Left ventricle myocardium inferior (tissue), 1 donor: ENCODE data around the gene TTYH2. TPM values are rescaled to one million over a fixed set of nuclear protein-coding genes. Genes with fewer than 3 reads are reported as not detected.

Experiments
- DNase-seq: peaks from one replicate; pipeline ENCODE4 v3.0.0-alpha.2; 2020
- H3K27ac ChIP-seq: fragments of 200-600 bp; replicated peaks from 2 replicates; pipeline ENCODE4 v1.8.0; 2021
- H3K27me3 ChIP-seq: fragments of 200-600 bp; 2 replicates; pipeline ENCODE4 v1.8.0; 2021; ENCODE audit warnings: low read depth
- H3K36me3 ChIP-seq: fragments of 200-600 bp; 2 replicates; pipeline ENCODE4 v1.8.0; 2021
- H3K4me1 ChIP-seq: fragments of 200-600 bp; 2 replicates; pipeline ENCODE4 v1.8.0; 2021
- H3K4me3 ChIP-seq: fragments of 200-600 bp; 2 replicates; pipeline ENCODE4 v1.8.0; 2021; ENCODE audit warnings: mild to moderate bottlenecking, moderate library complexity
- H3K9me3 ChIP-seq: fragments of 200-600 bp; replicated peaks from 2 replicates; pipeline ENCODE4 v1.8.0; 2021
- CTCF ChIP-seq: fragments of 200-600 bp; IDR thresholded peaks from 2 replicates; pipeline ENCODE4 v1.8.0; 2021; ENCODE audit warnings: antibody characterized with exemption, mild to moderate bottlenecking, borderline replicate concordance
- intact Hi-C: fragments of 100-400 bp; cut with micrococcal nuclease; formaldehyde crosslinking; loops from one replicate; pipeline ENCODE4 v1.11.0; 2022
- total RNA-seq: library from RNA; stranded (reverse); fragmentation: NEBNext Ultra II Directional; extraction: Animal tissue kit (Norgen Biotek cat#: 25700); gene quantifications from one replicate; pipeline ENCODE4 v1.2.1, GENCODE V29; 2021
- donor health status: DM: no; HTN: yes; CAD: no; lungs with severe emphysema.

The TTYH2 gene
- total RNA-seq, 1 donor from 2014 or later, result 28.1 TPM

- H3K9me3 ChIP-seq, result no peaks in the 10 kb centered on the region
- H3K4me1 ChIP-seq, result peaks cover 5% of the 10 kb centered on the region
- no peak overlapping the region for H3K27ac ChIP-seq
- no peak overlapping the region for H3K4me3 ChIP-seq
- no peak for TF ChIP-seq CTCF
- intact Hi-C loops, result no loop called here
- peaks cover 36% of the 10 kb centered on the region for H3K36me3 ChIP-seq
- H3K27me3 ChIP-seq, result no peaks in the 10 kb centered on the region
- no peak for DNase-seq
These were observed 11.8 kb downstream of the TTYH2 start for GRCh38 chr17:74224959-74225725.

- H3K36me3 ChIP-seq, result peaks cover 47% of the 10 kb centered on the region
- no peak for TF ChIP-seq CTCF
- intact Hi-C loops, result no loop called here
- DNase-seq, result no peak
- H3K9me3 ChIP-seq, result no peaks in the 10 kb centered on the region
- no peak overlapping the region for H3K4me3 ChIP-seq
- H3K4me1 ChIP-seq, result peaks cover 5% of the 10 kb centered on the region
- no peak overlapping the region for H3K27ac ChIP-seq
- no peaks in the 10 kb centered on the region for H3K27me3 ChIP-seq
These were observed 12.9 kb downstream of the TTYH2 start for GRCh38 chr17:74226252-74226651.

- Histone ChIP-seq H3K4me3 (no peak overlapping the region), H3K9me3 (no peaks in the 10 kb centered on the region), H3K27me3 (no peaks in the 10 kb centered on the region), H3K27ac (no peak overlapping the region), H3K4me1 (peaks cover 7% of the 10 kb centered on the region), H3K36me3 (peaks cover 55% of the 10 kb centered on the region)
- TF ChIP-seq CTCF, result no peak
- no peak for DNase-seq
- intact Hi-C loops, result no loop called here
These were observed 14.1 kb downstream of the TTYH2 start for GRCh38 chr17:74227271-74228080.

GRCh38 chr17:74228306-74228978 lies 15.1 kb downstream of the TTYH2 start:
- no peak overlapping the region for H3K27ac ChIP-seq
- peaks cover 53% of the 10 kb centered on the region for H3K36me3 ChIP-seq
- DNase-seq, result no peak
- H3K4me1 ChIP-seq, result peaks cover 13% of the 10 kb centered on the region
- H3K9me3 ChIP-seq, result no peaks in the 10 kb centered on the region
- H3K27me3 ChIP-seq, result no peaks in the 10 kb centered on the region
- intact Hi-C loops, result no loop called here
- no peak for TF ChIP-seq CTCF
- no peak overlapping the region for H3K4me3 ChIP-seq

- H3K4me1 ChIP-seq, result peaks cover 30% of the 10 kb centered on the region
- H3K4me3 ChIP-seq, result no peak overlapping the region
- H3K27ac ChIP-seq, result no peak overlapping the region
- peaks cover 31% of the 10 kb centered on the region for H3K36me3 ChIP-seq
- no peak for DNase-seq
- no peaks in the 10 kb centered on the region for H3K9me3 ChIP-seq
- TF ChIP-seq CTCF, result no peak
- intact Hi-C loops, result no loop called here
- no peaks in the 10 kb centered on the region for H3K27me3 ChIP-seq
These were observed 17.5 kb downstream of the TTYH2 start for GRCh38 chr17:74230896-74231295.
